GM21423 (cell line): ENCODE results near the gene PLEKHH3.
"Not testable (repeated sequence)": the region's sequence is repeated elsewhere in the genome, so short reads cannot be mapped to it uniquely, and the experiment has no call there.

Source experiments
- ATAC-seq: cut with Tn5 transposase; IDR thresholded peaks from one replicate; pipeline ENCODE4 v1.9.1; 2021; ENCODE audit warnings: mild to moderate bottlenecking, moderate library complexity; ENCODE audit not compliant: unreplicated experiment

The PLEKHH3 gene

DNA sequence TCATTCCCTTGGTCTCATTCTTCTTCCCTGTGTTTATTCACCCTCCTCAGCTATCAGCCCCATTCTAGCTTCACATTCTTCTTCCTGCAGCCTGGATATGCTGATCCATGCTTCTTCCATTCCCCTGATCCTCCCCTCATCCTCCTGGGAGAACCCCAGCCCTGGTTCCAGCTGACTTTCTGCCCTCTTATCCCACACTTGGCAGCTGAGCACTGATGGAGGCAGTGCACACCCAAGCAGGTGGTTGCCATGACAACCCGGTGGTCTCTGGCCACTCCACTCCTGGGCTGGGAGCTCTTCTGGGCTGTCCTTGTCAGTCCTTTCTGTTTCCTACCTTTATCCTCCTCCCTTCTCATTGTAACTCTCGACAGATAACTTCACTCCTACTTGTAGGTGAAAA, 34.5 kb downstream of the PLEKHH3 start:
- no peak for ATAC-seq

DNA sequence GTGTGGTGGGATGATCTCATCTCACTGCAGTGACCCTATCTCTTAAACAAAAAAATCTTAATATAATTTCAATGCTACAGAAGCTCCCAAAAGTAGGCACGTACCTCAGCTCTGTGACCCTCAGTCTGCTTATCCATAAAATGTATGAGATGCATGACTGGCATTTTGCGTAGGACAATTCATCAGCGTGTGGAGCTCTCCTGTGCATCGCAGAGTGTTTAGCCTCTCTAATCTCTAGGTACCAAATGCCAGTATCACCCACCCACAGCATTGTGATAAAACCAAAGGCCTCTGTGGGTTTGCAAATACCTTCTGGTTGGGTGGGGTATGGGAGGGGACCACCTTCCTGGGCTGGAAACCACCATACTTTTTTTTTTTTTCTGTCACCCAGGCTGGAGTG, 36.7 kb downstream of the PLEKHH3 start:
- ATAC-seq, result no peak

DNA sequence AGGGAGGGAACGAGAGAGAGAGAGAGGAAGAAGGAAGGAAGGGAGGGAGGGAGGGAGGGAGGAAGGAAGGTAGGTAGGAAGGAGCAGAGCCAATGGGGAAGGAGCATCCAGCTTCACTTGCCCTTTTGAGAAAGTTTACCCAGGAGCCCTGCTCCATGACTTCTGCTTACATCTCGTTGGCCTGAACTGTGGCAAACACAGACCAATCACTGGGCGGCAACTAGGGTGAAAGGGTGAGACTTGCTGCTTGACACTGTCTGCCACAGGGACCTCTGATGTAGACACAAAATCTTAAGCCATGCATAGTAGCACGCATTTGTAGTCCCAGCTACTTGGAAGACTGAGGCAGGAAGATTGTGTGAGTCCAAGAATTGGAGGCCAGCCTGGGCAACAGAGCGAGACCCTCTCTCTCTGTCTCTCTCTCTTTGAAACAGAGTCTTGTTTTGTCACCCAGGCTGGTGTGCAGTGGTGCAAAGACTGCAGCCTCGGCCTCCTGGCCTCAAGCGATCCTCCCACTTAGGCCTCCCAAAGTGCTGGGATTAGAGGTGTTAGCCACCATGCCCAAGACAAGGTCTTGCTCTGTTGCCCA, 37.2 kb downstream of the PLEKHH3 start:
- no peak for ATAC-seq

DNA sequence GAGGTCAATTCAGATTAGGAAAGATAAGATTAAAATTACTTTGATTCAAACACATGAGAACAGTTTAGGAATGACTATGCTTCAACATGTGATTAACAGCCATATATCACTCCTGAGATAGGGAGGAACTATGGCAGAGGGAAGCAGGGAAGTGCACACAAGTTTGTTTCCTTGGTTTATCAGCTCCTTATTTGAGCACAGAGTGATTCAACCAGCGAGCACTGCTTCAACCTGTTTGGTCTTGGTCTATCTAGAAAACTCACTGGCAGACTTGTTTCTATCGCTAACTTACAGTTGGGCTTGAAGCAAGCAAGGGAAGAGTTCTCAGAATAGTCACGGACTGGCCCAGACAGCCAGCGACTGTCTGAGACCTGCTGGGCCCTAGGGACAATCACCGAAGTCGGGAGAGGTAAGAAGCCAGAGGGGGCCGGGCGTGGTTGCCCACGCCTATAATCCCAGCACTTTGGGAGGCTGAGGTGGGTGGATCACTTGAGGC, 43.8 kb downstream of the PLEKHH3 start:
- no peak for ATAC-seq

DNA sequence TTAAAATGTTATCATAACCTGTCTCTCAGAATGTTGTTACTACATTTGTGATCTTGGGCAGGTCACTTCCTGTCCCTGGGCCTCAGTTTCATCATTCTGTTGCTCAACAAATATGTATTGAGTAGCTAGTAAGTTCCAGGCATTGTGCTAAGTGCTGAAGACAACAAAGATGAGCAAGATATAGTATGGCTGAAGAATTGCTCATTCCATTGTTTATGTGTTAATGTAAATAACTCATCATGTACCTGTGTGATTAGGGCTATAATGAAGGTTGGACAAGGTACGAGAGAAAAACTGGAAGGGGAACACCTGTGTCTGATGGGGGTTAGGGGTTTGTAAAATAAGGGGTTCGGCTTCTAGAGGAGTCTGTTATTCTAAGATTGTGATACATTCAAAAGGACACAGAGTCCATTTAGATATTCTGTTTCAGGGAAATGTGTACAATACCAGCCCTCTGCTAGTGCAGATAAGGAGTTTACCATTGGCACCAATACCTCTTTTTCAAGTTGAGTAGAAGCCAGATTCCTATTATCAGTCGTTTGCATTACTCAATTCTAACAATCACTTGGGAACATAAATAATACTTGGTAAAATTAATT, 47.3 kb downstream of the PLEKHH3 start:
- ATAC-seq, result no peak

DNA sequence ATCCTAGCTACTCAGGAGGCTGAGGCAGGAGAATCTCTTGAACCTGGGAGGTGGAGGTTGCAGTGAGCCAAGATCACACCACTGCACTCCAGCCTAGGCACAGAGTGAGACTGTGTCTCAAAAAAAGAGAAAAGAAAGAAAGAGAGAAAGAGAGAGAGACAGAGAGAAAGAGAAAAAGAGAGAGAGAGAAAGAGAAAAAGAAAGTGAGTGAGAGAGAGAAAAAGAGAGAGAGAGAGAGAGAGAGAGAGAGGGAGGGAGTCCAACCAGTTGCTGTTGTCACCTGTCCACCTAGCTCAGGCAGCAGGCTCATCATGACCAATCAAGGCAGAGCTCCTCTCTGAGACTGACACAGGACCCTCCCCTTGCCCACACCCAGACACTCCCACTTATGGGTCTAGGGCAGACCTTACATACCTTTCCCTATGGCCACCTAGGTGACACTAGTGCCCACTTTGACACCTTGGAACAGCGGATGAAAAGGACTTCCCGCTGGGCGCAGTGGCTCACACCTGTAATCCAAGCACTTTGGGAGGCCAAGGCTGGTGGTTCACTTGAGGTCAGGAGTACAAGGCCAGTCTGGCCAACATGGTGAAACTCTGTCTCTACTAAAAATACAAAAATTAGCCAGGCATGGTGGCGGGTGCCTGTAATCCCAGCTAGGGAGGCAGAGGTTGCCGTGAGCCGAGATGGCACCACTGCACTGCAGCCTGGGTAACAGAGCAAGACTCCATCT, 49.6 kb downstream of the PLEKHH3 start:
- ATAC-seq, result not testable (repeated sequence)

DNA sequence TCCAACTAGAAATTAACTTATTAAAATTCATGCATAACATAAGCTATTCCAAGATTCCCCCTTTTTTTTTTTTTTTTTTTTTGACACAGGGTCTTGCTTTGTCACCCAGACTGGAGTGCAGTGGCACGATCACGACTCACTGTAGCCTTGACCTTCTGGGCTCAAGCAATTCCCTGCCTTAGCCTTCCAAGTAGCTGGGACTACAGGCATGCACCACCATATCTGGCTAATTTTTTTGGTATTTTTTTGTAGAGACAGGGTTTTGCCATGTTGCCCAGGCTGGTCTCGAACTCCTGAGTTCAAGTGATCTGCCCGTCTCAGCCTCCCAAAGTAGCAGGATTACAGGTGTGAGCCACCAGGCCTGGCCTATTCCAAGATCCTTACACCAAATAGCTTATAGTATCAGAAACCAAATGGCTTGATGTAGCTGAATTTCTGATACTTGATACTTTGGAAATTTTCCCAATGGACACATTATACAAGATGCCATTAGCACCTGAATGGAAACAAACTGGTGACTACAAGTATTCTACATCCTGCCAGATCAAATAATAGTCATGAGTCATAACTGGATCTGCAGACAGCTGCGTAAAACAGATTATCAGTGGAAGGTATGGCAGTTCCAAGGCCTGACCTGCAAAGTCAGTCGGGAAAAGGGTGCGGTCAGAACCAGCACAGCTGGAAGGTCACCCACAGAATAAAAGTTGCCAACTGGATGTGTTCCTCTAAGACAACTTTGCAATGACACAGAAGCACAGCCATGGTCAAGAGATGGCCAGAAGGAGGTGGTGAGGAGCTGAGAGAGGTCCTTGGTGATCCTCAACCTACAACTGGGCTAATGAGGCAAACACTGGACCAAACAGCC, 52.8 kb downstream of the PLEKHH3 start:
- no peak for ATAC-seq

DNA sequence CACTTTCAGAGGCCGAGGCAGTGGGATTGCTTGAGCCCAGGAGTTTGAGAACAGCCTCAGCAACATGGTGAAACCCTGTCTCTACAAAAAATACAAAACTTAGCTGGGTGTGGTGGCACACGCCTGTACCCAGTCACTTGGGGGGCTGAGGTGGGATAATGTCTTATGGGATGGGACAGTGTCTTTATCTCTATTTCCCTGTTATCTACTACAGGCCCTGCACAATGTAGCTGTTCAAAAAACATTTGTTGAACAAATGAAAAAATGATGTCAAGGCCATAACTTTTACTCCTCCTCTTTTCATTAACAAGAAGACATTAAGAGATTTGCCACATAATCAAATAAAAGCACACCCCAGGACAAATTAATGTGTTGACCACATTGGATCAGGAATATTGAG, 53.5 kb downstream of the PLEKHH3 start:
- ATAC-seq, result no peak

DNA sequence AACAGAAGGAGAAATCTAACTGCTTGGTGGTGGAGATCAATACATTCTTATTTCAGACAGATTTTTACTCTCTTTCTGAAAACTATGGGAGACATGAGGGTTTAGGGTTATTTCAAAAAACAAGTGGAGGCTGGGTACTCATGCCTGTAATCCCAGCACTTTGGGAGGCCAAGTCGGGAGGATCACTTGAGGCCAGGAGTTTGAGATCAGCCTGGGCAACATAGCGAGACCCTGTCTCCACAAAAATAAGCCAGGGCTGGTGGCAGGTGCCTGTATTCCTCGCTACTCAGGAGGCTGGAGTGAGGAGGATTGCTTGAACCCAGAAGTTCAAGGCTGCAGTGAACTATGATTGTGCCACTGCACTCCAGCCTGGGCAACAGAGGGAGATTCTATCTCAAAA, 54.8 kb downstream of the PLEKHH3 start:
- not testable (repeated sequence) for ATAC-seq

DNA sequence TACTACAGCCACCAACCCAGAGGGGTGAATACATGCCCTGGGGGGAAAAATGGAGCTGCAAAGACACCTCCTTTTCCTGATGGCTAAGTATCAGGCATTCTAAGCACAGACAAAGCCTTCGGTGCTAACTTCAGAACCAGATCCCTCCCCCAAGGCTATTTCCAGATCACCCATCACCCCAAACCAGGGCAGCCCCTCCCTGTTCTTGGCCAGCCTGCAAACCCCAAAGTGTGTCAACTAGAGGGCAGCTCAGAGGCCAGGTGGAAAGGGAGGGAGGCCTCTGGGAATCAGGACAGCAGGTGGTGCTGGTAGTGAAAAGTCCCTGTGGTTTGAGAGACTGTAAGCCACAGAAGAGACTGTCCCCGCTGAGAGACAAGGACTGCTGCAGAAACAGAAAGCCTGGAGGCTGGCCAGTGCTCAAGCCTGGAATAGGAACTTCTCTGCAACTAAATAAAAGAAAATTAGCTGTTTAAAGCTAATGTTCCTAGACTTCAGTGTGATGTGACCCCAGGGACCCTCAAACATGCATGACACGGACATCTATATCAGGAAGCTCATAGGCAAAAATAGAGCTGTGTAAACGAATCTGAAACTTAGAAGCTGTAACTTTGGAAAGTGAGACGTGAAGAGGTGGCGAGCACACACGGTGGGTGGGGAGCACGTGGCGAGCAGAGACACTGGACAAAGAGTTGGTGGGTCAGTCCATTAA, 58.2 kb downstream of the PLEKHH3 start:
- ATAC-seq, result peak; percentile 64

DNA sequence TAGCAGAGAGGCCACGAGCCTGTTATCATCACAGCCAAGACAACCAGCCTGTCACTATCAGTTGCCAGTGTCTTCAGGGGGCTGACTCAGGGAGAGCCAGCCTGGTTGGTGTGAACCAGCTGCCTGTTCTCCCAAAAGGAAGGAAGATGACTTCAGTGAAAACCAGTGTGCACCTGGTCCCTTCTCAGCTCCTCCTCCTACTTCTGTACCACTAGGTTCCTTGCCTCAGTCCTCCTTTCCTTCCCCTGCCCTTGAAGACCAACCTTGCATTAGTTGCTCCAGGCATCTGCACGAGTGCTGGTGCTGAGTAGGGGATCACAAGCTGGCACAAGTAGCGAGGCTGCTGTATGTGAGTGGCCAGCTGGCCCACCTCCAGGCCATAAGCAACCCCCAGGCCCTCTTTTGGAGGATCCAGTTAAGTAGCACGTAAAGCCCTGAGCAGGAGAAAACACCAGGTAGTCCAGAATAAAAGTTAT, 58.8 kb downstream of the PLEKHH3 start:
- peak; percentile 6 for ATAC-seq
